GM19452 (cell line): ENCODE measurements around the gene RAB30.
A peak's percentile ranks its signal among the peaks of the same experiment; 100 is the strongest.

Source experiments
- ATAC-seq: cut with Tn5 transposase; IDR thresholded peaks from one replicate; pipeline ENCODE4 v1.9.1; 2021; ENCODE audit not compliant: unreplicated experiment

The RAB30 gene

GRCh38 chr11:83070731-83071566 is 748 bp downstream of the RAB30 start:
- no peak for ATAC-seq

GRCh38 chr11:83070044-83070701 is 1.5 kb downstream of the RAB30 start:
- no peak for ATAC-seq

GRCh38 chr11:83069441-83070043 is 2.2 kb downstream of the RAB30 start:
- no peak for ATAC-seq

- no peak for ATAC-seq
These were observed 3.1 kb downstream of the RAB30 start for GRCh38 chr11:83068568-83068967.

GRCh38 chr11:83064011-83064410 is 7.7 kb downstream of the RAB30 start:
- ATAC-seq: no peak

- peak; percentile 72 for ATAC-seq
These were observed 8.5 kb downstream of the RAB30 start for GRCh38 chr11:83063073-83063754.

- peak; percentile 61 for ATAC-seq
These were observed 9.8 kb downstream of the RAB30 start for GRCh38 chr11:83061883-83062282.

- no peak for ATAC-seq
These were observed 10.7 kb downstream of the RAB30 start for GRCh38 chr11:83060965-83061364.

- ATAC-seq: no peak
These were observed 14.0 kb downstream of the RAB30 start for GRCh38 chr11:83057721-83058120.

- ATAC-seq: no peak
These were observed 15.1 kb downstream of the RAB30 start for GRCh38 chr11:83056611-83057010.

- ATAC-seq: no peak
These were observed 15.5 kb downstream of the RAB30 start for GRCh38 chr11:83056204-83056603.

- peak; percentile 55 for ATAC-seq
These were observed 16.8 kb downstream of the RAB30 start for GRCh38 chr11:83054904-83055380.

- ATAC-seq: peak; percentile 85
These were observed 17.7 kb downstream of the RAB30 start for GRCh38 chr11:83054001-83054400.

- ATAC-seq: no peak
These were observed 19.7 kb downstream of the RAB30 start for GRCh38 chr11:83051760-83052671.

GRCh38 chr11:83047515-83048225 is 24.0 kb downstream of the RAB30 start:
- ATAC-seq: no peak

- ATAC-seq: no peak
These were observed 25.0 kb downstream of the RAB30 start for GRCh38 chr11:83046621-83047172.

GRCh38 chr11:83044958-83045712 is 26.6 kb downstream of the RAB30 start:
- peak; percentile 70 for ATAC-seq

GRCh38 chr11:83042964-83043711 is 28.6 kb downstream of the RAB30 start:
- ATAC-seq: no peak
